HCT116 (cell line): ENCODE data around the gene ZNF423.

ENCODE experiments used
- EZH2 ChIP-seq: fragments of 200-600 bp; sonication (generic); IDR thresholded peaks from 2 replicates; pipeline ENCODE4 v1.6.1; 2017; ENCODE audit warnings: antibody characterized with exemption, mixed run types
- EZH2phosphoT487 ChIP-seq: fragments of 200-600 bp; IDR thresholded peaks from 2 replicates; pipeline ENCODE4 v1.6.1; 2018; ENCODE audit warnings: antibody characterized with exemption, borderline replicate concordance
- JUND ChIP-seq: IDR thresholded peaks from 2 replicates; pipeline ENCODE4 v1.6.1; 2012
- POLR2A ChIP-seq: IDR thresholded peaks from 2 replicates; pipeline ENCODE4 v1.7.0; 2011; ENCODE audit warnings: borderline replicate concordance; ENCODE audit not compliant: insufficient read depth, insufficient read length; ENCODE audit errors: extremely low read depth
- POLR2AphosphoS5 ChIP-seq: IDR thresholded peaks from 2 replicates; pipeline ENCODE4 v1.6.1; 2011; ENCODE audit warnings: mild to moderate bottlenecking, low read depth, low read length, moderate library complexity
- TCF7L2 ChIP-seq: IDR thresholded peaks from 2 replicates; pipeline ENCODE4 v1.7.0; 2011; ENCODE audit warnings: borderline replicate concordance, inconsistent platforms; ENCODE audit not compliant: insufficient read depth, insufficient read length; ENCODE audit errors: extremely low read depth
- TF ChIP-seq, protein P1 (sequence below), 3 experiments: fragments of 200-600 bp in 1 of 3; sonication (generic) in 1 of 3; IDR thresholded peaks in 2 of 3; conservative IDR thresholded peaks in 1 of 3; 2 replicates each; pipeline ENCODE4 v1.5.1; 2012 to 2017; ENCODE audit warnings: low read depth in 2 of 3, low read length in 2 of 3, antibody characterized with exemption in 1 of 3, borderline replicate concordance in 1 of 3, control low read depth in 1 of 3, mild to moderate bottlenecking in 1 of 3, mixed read lengths in 1 of 3, mixed run types in 1 of 3, moderate library complexity in 1 of 3; ENCODE audit not compliant: insufficient read depth in 1 of 3

DNA sequence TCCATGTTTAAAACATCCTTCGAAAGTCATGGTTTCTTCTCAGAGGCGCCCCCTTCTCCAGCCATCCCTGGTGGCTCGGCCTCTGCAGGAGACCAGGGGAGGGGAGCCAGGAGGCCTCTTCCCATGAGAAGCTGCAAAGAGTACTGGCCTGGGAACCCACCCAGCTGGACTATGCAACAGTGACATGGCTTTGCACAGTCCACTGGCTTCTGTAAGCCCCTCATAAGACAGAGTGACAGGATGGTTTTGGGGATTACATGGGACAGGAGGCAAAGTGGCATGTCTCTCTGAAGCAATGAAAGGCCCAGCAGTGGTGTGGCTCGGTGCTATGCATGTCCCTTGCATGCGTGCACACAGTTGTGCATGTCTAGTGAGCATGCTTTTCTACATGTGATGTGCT is 382.8 kb downstream of the ZNF423 start:
- TF ChIP-seq JUND (no peak), TCF7L2 (no peak), EZH2 (no peak), EZH2phosphoT487 (no peak), POLR2AphosphoS5 (no peak), POLR2A (no peak)
- TF ChIP-seq, protein P1, sequence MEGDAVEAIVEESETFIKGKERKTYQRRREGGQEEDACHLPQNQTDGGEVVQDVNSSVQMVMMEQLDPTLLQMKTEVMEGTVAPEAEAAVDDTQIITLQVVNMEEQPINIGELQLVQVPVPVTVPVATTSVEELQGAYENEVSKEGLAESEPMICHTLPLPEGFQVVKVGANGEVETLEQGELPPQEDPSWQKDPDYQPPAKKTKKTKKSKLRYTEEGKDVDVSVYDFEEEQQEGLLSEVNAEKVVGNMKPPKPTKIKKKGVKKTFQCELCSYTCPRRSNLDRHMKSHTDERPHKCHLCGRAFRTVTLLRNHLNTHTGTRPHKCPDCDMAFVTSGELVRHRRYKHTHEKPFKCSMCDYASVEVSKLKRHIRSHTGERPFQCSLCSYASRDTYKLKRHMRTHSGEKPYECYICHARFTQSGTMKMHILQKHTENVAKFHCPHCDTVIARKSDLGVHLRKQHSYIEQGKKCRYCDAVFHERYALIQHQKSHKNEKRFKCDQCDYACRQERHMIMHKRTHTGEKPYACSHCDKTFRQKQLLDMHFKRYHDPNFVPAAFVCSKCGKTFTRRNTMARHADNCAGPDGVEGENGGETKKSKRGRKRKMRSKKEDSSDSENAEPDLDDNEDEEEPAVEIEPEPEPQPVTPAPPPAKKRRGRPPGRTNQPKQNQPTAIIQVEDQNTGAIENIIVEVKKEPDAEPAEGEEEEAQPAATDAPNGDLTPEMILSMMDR (IDR thresholded peaks at IDR 0.05 in 2 of 3, conservative IDR thresholded peaks at IDR 0.05 in 1 of 3; ENCODE audit: borderline replicate concordance in 1 of 3, insufficient read depth in 1 of 3, low read depth in 2 of 3, low read length in 2 of 3), result no peak
